NCI-H748 treated with DMSO at 0.1 percent for 48 hours (cell line): ENCODE results near the gene PROB1.
"Not testable (repeated sequence)": the region's sequence is repeated elsewhere in the genome, so short reads cannot be mapped to it uniquely, and the experiment has no call there.

Experiments used
- DNase-seq: peaks from one replicate; lab custom pipeline; 2025; lab: John Stamatoyannopoulos, UW

Gene PROB1

DNA sequence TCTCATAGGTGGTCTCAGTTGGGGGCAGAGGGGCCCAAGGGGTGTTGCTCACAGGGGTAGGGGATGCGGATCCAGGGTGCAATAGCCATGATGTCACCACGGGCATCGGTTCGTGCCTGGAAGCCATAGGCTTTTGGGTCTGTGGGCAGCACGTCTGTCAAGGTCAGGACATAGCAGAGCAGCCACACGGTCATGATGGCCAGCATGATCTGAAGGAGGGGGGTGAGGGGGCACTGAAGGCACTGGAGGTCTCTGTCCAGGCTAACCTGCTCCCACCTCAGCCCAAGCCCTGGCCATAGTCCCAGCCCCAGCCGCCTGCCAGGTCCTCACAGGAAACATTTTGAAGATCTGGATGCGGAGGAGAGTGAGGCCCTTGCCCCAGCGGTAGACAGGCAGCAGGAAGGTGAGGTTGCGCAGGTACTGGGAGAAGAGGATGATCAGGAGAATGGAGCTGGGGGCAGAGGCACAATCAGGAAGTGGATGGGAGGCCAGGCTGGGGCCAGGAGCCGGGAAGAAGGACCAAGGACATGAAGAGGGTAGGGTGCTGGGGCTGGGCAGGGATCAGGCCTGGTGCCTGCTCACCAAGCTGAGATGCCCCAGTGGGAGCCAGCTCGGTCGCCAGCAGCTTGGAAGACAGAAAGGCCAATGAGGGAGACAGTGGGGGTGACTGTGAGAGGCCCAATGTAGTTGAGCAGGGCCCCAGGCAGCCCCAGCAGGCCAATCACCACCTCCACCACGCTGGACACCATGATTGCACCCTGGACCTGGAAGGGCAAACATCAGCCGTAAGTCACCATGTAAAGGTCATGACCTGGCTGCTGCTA lies 15.1 kb downstream of the PROB1 start:
- no peak for DNase-seq

DNA sequence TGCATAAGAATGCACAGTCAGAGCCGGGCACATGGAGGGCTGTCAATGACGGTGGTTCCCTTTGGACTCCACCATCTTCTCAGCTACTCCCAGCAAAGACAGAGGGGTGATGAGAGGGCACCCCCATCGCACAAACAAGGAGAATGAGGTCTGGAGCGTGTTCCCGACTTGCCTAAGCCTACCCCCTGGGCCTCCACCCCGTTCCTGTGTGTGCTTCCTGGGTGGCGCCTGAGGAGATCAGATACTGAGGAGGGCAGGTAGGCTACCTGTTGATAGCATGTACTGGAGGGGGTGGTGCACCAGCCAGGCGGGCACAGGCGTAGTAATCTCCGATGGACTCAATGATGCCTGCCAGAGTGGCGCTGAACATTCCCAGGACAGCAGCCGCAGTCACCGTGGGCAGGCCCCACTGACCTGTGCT lies 16.0 kb downstream of the PROB1 start:
- DNase-seq, result no peak

DNA sequence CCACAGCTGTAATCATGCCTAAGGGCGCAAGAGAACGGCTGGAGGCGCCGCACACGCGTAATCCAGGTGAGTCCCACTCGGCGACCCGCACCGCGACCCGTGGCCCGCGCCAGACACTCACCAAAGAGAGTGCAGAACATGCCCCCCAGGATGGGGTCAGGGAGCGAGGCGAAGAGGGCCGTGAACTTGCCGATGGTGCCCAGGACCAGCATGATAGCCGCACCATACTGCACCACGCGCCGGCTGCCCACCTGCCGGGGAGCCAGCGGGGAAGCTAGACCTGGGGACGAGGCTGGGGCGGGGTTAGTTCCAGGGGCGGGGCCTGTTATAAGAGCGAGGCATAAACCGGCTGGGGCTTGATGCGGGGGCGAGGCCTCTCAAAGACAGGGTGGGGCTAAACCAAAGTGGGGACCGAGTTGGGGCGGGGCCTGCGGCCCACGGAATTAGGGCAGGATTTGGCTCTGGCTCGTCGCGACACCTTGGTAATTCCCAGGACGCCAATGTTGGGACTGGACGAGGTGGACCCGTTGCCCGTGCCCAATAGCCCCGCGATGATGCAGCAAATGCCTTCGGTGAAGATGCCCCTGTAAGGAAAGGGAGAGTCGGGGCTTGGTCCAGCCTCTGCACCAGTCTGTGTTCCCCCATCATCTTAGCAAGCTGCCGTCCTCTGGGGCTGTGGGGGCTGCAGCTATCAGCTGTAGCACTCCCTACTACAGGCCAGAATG lies 16.6 kb downstream of the PROB1 start:
- no peak for DNase-seq

- no peak for DNase-seq
These were observed 17.7 kb downstream of the PROB1 start for GRCh38 chr5:139377226-139377625.

GRCh38 chr5:139376364-139376763 lies 18.5 kb downstream of the PROB1 start:
- no peak for DNase-seq

DNA sequence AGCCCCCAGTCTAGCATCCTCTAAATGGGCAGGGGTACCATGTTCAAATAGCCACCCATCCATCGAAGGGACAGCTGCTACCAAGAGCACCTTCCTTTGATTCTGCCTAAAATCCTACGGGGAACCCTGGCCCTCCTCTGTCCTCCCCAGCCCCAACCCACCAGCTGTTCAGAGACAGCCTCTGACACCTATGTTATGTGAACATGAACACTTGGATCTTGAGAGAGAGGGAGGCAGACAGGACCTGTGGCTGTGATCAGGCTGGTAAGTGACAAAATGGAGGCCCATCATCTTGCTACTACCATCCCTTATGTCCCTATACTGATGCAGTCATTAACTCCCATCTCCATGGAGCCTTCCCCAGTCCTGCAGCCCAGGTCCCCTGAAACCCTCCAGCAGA lies 20.0 kb downstream of the PROB1 start:
- no peak for DNase-seq

DNA sequence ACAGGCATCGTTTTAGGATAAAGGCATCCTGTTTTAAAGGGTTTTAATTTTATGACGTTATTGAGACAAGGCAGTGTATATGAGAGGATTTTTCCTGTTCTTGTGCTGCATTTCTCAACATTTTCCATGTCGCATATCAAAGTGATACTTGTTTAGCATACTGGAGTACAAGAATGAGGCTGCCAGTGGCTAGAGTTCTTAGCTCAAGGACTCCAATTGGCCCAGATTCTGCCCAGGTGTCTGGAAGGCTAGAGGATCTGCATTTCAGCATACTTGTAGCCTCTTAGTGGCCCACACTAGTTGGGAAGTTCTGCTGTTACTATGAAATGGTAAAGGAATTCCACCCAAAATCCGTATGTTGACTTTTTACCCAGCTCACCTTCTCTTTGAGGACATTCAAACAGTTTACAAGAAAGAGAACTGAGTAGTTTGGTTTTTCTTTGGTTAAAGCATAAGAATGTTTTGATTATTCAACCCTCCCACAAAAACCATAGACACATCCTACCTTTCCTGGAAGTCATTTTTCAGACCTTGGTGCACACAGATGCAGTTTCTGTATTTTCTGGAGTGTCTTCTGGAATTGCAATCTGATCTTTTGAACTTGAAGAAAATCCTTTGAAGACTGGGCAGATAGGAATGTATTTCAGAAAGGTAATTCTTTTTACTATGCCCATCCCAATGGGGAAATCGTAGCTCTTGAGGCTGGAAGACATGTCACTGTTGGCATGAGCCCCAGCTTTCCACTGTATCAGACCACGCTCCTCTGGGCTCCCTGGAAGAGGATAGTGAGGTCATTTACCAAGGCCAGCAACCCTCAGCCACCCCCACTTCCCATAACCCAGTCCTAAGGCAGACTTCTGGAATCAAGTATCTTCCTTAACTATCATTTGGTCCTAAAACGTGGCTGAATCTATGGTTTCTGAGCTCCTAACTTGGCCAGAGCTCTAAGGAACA lies 23.1 kb downstream of the PROB1 start:
- DNase-seq, result no peak

GRCh38 chr5:139369181-139369580 lies 25.7 kb downstream of the PROB1 start:
- no peak for DNase-seq

DNA sequence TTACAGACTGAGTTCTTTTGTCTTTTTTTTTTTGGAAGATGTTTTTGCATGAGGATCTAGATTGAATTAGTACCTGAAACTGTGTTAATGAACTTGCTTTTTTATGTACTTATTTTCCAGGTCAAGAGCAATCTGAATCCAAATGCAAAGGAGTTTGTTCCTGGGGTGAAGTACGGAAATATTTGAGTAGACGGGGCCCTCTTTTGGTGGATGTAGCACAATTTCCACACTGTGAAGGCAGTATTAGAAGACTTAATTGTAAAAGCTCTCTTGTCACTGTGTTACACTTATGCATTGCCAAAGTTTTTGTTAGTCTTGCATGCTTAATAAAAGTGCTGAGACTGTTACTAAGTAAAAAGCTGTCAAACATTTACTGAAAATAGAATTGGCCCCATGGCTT lies 26.3 kb downstream of the PROB1 start:
- no peak for DNase-seq

- no peak for DNase-seq
These were observed 30.4 kb downstream of the PROB1 start for GRCh38 chr5:139364466-139364865.

DNA sequence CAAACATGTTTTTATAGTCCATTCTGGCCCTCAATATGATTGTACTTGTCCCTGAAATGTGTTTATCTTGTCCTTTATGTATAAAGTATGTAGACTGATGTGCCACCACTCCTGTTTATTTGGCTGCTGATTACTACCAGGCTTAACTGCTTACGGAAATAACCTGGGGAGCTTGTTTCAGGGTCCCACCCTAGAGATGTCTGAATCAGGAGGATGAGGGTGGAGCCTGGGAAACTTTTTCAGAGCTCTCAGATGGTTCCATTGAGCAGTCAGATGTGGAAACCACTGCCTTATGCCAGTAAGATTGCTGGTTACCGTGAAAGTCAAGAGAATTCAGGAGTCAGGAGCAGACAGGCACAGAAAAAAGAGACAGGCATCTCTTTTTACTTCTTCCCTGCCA lies 31.0 kb downstream of the PROB1 start:
- DNase-seq, result no peak

GRCh38 chr5:139361835-139362429 lies 33.0 kb downstream of the PROB1 start:
- DNase-seq, result no peak

DNA sequence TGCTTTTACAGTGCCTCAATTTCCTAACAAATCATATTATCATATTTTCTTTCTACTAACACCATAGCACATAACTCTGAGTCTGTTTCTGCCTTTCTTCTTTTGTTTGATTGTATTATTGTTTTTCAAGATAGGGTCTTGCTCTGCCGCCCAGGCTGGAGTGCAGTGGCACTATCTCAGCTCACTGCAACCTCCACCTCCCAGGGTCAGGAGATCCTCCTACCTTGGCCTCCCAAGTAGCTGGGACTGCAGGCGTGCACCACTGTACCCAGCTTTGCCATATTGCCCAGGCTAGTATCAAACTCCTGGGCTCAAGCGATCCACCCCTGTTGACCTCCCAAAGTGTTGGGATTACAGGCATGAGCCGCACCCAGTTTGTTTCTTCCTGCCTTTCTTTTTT lies 34.5 kb downstream of the PROB1 start:
- no peak for DNase-seq

DNA sequence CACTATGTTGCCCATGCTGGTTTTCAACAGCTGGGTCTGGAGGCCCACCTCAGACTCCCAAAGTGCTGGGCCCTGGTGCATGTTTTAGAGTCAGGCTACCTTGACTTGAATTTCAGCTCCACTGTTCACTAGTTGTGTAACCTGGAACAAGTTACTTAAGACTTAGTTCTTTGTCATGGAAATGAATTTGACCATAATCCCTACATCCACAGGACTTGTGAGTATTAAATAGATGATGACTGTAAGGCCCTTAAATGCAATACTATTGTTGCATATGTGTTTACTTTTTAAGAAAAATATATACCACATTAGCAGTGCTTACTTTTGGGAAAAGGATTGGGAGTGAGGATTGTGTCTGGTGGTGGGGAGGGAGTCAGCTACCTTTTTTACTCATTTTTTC lies 36.8 kb downstream of the PROB1 start:
- no peak for DNase-seq

DNA sequence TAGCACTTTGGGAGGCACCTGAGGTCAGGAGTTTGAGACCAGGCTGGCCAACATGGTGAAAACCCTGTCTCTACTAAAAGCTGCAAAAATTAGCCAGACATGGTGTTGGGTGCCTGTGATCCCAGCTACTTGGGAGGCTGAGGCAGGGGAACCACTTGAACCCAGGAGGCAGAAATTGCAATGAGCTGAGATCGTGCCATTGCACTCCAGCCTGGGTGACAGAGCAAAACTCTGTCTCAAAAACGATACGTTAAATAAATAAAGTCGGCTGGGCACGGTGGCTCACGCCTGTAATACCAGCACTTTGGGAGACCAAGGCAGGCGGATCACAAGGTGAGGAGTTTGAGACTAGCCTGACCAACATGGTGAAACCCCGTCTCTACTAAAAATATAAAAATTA lies 39.0 kb downstream of the PROB1 start:
- DNase-seq, result not testable (repeated sequence)

GRCh38 chr5:139354186-139354585 lies 40.7 kb downstream of the PROB1 start:
- no peak for DNase-seq

GRCh38 chr5:139347863-139348262 lies 47.0 kb downstream of the PROB1 start:
- not testable (repeated sequence) for DNase-seq

DNA sequence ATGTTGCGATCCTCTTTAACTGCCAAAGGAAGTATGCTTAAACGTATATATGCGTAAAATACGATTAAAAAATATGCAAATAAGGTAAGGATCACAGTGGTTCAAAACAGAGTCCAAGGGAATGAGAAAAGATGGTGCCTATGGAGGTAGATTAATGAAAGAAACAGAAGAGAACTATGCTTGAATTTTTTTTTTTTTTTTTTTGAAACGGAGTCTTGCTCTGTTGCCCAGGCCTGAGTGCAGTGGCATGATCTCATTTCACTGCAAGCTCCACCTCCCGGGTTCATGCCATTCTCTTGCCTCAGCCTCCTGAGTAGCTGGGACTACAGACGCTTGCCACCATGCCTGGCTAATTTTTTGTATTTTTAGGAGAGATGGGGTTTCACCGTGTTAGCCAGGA lies 49.5 kb downstream of the PROB1 start:
- not testable (repeated sequence) for DNase-seq

GRCh38 chr5:139344177-139344576 lies 50.7 kb downstream of the PROB1 start:
- no peak for DNase-seq

GRCh38 chr5:139343476-139343875 lies 51.4 kb downstream of the PROB1 start:
- DNase-seq, result no peak

GRCh38 chr5:139342423-139342723 lies 52.5 kb downstream of the PROB1 start:
- no peak for DNase-seq
